Mesodermal cell (in vitro differentiated cells): ENCODE data around the gene ZCCHC4.
A peak's percentile ranks its signal among the peaks of the same experiment; 100 is the strongest.
"Not testable (repeated sequence)": the region's sequence is repeated elsewhere in the genome, so short reads cannot be mapped to it uniquely, and the experiment has no call there.

Experiments used
- H3K27ac ChIP-seq: 2 replicates; pipeline ENCODE4 v1.7.0; 2013; ENCODE audit warnings: mild to moderate bottlenecking, low read depth, low read length, moderate library complexity; ENCODE audit not compliant: severe bottlenecking
- H3K36me3 ChIP-seq: 2 replicates; pipeline ENCODE4 v1.7.1; 2013; ENCODE audit warnings: mild to moderate bottlenecking, low read length, moderate library complexity; ENCODE audit not compliant: control insufficient read depth, insufficient read depth
- H3K4me1 ChIP-seq: one replicate; pipeline ENCODE4 v1.7.1; 2013; ENCODE audit warnings: mild to moderate bottlenecking, low read length; ENCODE audit not compliant: insufficient read depth, control insufficient read depth, poor library complexity, severe bottlenecking
- H3K4me3 ChIP-seq: 2 replicates; pipeline ENCODE4 v1.7.0; 2013; ENCODE audit warnings: low read length, control low read depth, mild to moderate bottlenecking; ENCODE audit not compliant: insufficient read depth, poor library complexity, severe bottlenecking; ENCODE audit errors: extremely low read depth
- H3K9me3 ChIP-seq: 2 replicates; pipeline ENCODE4 v1.7.1; 2013; ENCODE audit warnings: mild to moderate bottlenecking, low read length, moderate library complexity; ENCODE audit not compliant: control insufficient read depth
- WGBS, 2 experiments: methylation state at CpG; one replicate each; pipeline ENCODE4 v1.1.5; 2013; ENCODE audit warnings: missing lambda C conversion rate in 2 of 2; ENCODE audit not compliant: insufficient coverage in 2 of 2; 5-methylcytosine and 5-hydroxymethylcytosine counted together

Gene ZCCHC4

DNA sequence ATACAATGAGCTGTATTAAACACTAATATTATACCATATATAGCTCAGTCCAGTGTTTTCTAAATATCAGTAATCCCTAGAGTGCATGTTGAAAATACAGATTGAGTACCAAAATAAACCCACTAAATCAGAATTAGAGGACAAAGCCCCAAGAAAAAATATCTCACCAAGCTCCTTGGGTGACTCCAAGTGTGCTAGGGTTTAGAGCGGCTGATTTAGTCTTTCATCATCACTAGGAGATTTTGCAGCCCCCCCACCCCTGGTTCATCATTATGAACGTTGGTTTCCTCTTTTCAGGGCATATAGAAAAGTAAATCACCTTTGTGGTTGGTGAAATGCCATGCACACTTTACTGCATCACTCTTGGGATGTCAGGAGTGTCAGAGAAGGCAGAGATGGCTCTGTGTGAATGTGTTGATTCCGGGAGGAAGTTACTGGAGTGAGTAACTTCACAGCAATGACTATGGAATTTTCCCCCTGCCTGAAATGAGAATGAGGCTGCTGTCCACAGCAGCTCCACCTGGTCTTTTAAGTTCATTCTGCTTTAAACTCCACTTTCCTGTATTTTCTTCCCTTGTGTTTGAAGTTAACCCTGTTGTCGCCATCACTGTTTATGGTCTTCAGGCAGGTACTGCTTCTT is 39.3 kb downstream of the ZCCHC4 start:
- no peaks in the 10 kb centered on the region for H3K9me3 ChIP-seq
- H3K36me3 ChIP-seq = no peaks in the 10 kb centered on the region
- 40 to 57% methylated on average over 1 to 2 of the region's 4 CpGs for WGBS, 2 experiments
- peaks cover 15% of the 10 kb centered on the region for H3K4me1 ChIP-seq
- H3K4me3 ChIP-seq = no peak overlapping the region
- H3K27ac ChIP-seq = peak overlapping the region; percentile 73

- Histone ChIP-seq H3K4me3 (no peak overlapping the region), H3K9me3 (no peaks in the 10 kb centered on the region), H3K27ac (no peak overlapping the region), H3K36me3 (peaks cover 17% of the 10 kb centered on the region), H3K4me1 (peaks cover 9% of the 10 kb centered on the region)
- WGBS, 2 experiments = no CpG with 5 or more reads among the region's 2 CpGs
These were observed 43.5 kb downstream of the ZCCHC4 start for GRCh38 chr4:25356068-25356467.

DNA sequence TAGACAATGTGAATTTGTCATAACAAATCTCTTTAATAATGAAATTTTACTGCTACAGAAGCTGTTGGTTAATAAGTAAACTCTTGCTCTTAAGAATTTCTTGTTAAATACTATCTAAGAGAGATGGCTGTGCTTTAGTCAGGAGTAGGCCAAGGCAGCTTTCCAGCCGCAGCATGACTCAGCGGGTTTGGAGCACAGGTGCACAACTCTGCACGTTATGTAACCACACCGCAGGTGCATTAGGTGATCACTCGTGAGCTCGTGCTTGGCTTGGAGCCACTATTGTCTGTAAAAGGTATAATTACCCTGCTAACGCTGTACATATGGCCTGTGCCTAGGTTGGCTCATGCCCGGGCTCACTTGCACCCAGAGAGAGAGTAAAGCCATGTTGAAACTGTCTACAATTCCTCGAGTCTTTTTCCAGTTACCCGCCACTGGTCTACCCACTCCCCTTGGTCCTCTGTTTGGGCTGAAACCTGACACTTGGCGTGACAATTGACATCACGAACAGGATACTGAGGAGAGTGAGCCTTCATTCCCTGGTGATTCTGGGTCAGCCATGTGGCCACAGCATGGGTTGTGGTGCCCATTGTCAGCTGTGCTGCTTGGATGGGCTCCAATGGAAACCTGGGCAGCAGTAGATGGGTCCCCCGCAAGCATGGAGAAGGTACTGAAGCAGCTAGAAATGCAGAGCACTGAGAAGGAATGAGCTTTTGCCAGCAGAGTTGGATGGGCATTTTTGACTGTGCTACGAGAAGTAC is 46.1 kb downstream of the ZCCHC4 start:
- Histone ChIP-seq H3K27ac (no peak overlapping the region), H3K9me3 (no peaks in the 10 kb centered on the region), H3K4me1 (no peaks in the 10 kb centered on the region), H3K4me3 (no peak overlapping the region), H3K36me3 (peaks cover 17% of the 10 kb centered on the region)
- WGBS, 2 experiments = 87 to 91% methylated on average over 14 of the region's 14 CpGs

- H3K9me3 ChIP-seq = no peaks in the 10 kb centered on the region
- peaks cover 26% of the 10 kb centered on the region for H3K36me3 ChIP-seq
- no peaks in the 10 kb centered on the region for H3K4me1 ChIP-seq
- H3K4me3 ChIP-seq = no peak overlapping the region
- H3K27ac ChIP-seq = no peak overlapping the region
- WGBS, 2 experiments = 93 to 100% methylated on average over 7 to 8 of the region's 9 CpGs
These were observed 48.7 kb downstream of the ZCCHC4 start for GRCh38 chr4:25361253-25361652.

GRCh38 chr4:25367004-25367621 is 54.5 kb downstream of the ZCCHC4 start:
- H3K27ac ChIP-seq = no peak overlapping the region
- peaks cover 15% of the 10 kb centered on the region for H3K36me3 ChIP-seq
- H3K4me1 ChIP-seq = peaks cover 16% of the 10 kb centered on the region
- no peak overlapping the region for H3K4me3 ChIP-seq
- H3K9me3 ChIP-seq = no peaks in the 10 kb centered on the region
- no CpG with 5 or more reads among the region's 2 CpGs for WGBS, 2 experiments

- no peak overlapping the region for H3K4me3 ChIP-seq
- H3K27ac ChIP-seq = peak overlapping the region; percentile 47
- H3K36me3 ChIP-seq = peaks cover 15% of the 10 kb centered on the region
- H3K9me3 ChIP-seq = no peaks in the 10 kb centered on the region
- H3K4me1 ChIP-seq = peaks cover 16% of the 10 kb centered on the region
These were observed 55.3 kb downstream of the ZCCHC4 start for GRCh38 chr4:25367877-25368276.

DNA sequence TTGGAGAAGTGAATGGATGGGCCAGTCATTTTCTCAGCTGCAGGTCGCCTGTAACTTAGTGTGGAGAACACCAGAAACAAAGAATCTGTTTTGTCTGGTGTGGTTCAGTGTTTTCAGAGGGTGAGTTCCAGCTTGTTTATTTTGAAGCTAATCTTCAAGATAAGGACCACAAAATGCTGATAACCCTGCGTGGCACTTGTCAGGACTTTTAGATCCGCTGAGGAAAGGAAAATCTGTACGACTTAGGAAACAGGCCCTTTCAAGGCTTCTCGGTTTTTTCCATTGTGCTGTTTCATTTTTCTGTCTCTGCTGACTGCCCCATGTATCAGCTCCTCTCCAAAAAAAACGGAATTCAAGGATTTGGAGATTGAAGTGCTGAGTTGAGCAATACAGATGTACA is 55.7 kb downstream of the ZCCHC4 start:
- no peak overlapping the region for H3K4me3 ChIP-seq
- H3K36me3 ChIP-seq = peaks cover 15% of the 10 kb centered on the region
- H3K27ac ChIP-seq = peak overlapping the region; percentile 47
- WGBS, 2 experiments = 47 to 59% methylated on average over 4 to 5 of the region's 6 CpGs
- no peaks in the 10 kb centered on the region for H3K9me3 ChIP-seq
- H3K4me1 ChIP-seq = peaks cover 16% of the 10 kb centered on the region

DNA sequence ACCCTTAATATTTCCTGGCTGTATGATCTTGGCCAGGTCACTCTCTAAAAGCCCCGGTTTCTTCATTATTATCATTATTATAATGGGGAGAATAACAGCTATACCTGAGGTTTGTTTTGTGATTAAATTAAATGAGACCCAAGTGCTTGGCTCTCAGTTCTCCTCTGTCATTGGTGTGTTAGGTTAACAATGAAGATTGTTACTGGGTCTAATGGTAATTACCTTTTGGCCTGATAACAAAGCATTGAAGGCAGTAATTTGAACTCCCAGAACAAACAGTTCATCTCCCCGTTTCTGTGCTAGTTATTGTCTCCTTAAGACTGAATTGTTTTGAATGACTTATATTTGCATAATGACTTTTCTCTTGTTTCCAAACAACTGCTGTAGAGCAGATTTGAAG is 57.7 kb downstream of the ZCCHC4 start:
- Histone ChIP-seq H3K27ac (no peak overlapping the region), H3K4me3 (no peak overlapping the region), H3K9me3 (no peaks in the 10 kb centered on the region), H3K4me1 (peaks cover 16% of the 10 kb centered on the region), H3K36me3 (peaks cover 8% of the 10 kb centered on the region)
- WGBS, 2 experiments = 60% methylated on average over 1 of the region's 2 CpGs; no CpG with 5 or more reads in 1 of the 2 experiments

- H3K36me3 ChIP-seq, H3K27ac ChIP-seq, H3K9me3 ChIP-seq, H3K4me3 ChIP-seq: not testable (repeated sequence)
- WGBS, 2 experiments = 97% methylated on average over 6 of the region's 9 CpGs; no CpG with 5 or more reads in 1 of the 2 experiments
- peaks cover 15% of the 10 kb centered on the region for H3K4me1 ChIP-seq
These were observed 60.0 kb downstream of the ZCCHC4 start for GRCh38 chr4:25372549-25372948.

GRCh38 chr4:25376754-25377571 is 64.4 kb downstream of the ZCCHC4 start, which contains the start of gene ANAPC4:
Gene ANAPC4 (plus strand): TSS chr4:25377263. CDS start chr4:25377428, 165 bp downstream.
- no peaks in the 10 kb centered on the region for H3K4me1 ChIP-seq
- peak within 1 kb of the TSS; percentile 88 for H3K4me3 ChIP-seq
- H3K36me3 ChIP-seq = peaks cover 27% of the 10 kb centered on the region
- WGBS, 2 experiments = 1% methylated on average over 43 to 44 of the region's 74 CpGs
- no peak within 1 kb of the TSS for H3K27ac ChIP-seq
- no peaks in the 10 kb centered on the region for H3K9me3 ChIP-seq
